Measurements from ENCODE around the gene APMAP.
"Not testable (repeated sequence)": the region's sequence is repeated elsewhere in the genome, so short reads cannot be mapped to it uniquely, and the experiment has no call there.

The APMAP gene

GRCh38 chr20:25006431-25007167 lies 14.0 kb upstream of the APMAP start:
- DNase-seq (ENCODE audit: low read depth): no peak

- DNase-seq (ENCODE audit: low read depth): no peak
These were observed 13.1 kb upstream of the APMAP start for GRCh38 chr20:25005661-25006060.

DNA sequence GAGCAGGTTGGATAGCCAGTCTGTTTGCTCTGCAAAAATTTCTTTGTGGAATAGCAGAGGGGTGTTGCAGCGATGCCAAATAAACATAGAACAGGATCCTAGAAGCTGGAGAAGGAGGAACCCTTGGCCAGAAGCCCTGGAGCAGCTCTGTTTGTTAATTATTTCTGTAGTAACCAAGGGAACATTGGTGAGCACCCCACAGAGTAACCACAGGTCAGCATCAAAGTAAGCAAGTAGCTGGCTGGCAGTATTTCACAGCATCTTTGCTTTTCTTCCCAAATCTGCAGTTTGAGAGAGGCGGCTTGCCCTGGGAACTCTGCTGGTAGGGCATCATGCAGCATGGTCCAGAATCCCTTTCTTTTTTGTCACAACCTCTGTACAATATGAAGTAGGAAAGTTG lies 12.7 kb upstream of the APMAP start:
- no peak for DNase-seq (ENCODE audit: low read depth)

- no peak for DNase-seq (ENCODE audit: low read depth)
These were observed 10.5 kb upstream of the APMAP start for GRCh38 chr20:25003002-25003401.

DNA sequence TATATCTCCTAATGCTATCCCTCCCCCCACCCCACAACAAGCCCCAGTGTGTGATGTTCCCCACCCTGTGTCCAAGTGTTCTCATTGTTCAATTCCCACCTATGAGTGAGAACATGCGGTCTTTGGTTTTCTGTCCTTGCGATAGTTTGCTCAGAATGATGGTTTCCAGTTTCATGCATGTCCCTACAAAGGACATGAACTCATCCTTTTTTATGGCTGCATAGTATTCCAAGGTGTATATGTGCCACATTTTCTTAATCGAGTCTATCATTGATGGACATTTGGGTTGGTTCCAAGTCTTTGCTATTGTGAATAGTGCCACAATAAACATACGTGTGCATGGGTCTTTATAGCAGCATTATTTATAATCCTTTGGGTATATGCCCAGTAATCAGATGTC lies 8.8 kb upstream of the APMAP start:
- not testable (repeated sequence) for DNase-seq (ENCODE audit: low read depth)

GRCh38 chr20:25000268-25000801 lies 7.8 kb upstream of the APMAP start:
- no peak for DNase-seq (ENCODE audit: low read depth)

DNA sequence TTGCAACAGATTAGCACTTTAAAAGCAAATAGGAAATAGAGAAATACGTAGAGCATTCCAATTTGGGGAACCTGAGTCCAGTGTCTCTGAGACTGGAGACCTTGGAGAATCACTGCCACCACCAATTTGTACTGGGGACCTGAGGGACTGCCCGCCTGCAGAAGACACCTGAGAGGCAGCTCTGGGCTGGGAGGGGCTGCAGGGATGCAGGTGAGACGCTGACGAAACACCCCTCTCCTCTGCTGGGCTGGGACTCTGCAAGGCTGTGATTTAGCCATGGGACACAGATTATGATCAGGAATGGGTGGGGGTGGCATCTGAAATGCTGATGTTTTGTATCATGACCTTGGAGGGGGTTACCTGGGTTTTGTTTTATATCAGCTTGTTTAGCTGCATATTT lies 7.0 kb upstream of the APMAP start:
- no peak for DNase-seq (ENCODE audit: low read depth)

DNA sequence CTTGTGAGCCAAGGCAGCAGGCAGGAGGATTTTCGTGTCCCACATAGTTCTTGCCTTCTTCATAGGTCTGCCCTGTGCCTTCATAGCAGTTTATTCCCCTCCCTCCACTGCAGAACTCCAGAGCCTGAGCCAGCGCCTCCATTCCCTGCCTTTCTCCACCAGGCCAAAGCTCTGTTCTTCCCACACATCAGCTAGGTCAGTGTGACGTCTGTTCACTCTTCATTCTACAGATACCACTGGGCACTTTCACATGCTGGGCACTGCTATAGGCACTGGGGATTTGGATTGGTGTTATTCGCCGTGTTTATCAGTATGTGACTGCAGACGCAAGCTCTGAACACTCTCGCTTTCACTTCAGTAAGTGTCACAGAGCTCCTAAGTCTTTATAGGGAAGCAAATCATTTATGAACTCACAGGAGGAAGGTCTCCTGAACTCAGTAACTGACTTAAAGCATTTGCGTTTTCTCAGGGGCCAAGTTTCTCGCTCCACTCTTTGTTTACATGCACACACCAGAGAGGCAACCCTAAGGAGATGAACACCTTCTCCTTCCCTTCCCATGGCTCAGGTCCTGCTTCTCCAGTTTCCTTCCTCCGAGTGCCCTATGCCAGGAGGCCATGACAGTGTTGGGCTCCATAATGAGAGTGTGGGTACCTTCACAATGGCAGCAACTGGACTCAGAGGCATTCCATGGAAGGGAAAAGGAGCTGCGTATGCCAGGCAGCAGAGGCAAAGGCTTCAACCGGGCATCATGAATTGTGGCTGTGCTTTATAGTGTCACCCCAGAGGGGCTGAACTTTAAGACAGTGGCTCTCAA lies 6.3 kb upstream of the APMAP start:
- no peak for DNase-seq (ENCODE audit: low read depth)

- no peak for DNase-seq (ENCODE audit: low read depth)
These were observed 5.6 kb upstream of the APMAP start for GRCh38 chr20:24998121-24998520.

DNA sequence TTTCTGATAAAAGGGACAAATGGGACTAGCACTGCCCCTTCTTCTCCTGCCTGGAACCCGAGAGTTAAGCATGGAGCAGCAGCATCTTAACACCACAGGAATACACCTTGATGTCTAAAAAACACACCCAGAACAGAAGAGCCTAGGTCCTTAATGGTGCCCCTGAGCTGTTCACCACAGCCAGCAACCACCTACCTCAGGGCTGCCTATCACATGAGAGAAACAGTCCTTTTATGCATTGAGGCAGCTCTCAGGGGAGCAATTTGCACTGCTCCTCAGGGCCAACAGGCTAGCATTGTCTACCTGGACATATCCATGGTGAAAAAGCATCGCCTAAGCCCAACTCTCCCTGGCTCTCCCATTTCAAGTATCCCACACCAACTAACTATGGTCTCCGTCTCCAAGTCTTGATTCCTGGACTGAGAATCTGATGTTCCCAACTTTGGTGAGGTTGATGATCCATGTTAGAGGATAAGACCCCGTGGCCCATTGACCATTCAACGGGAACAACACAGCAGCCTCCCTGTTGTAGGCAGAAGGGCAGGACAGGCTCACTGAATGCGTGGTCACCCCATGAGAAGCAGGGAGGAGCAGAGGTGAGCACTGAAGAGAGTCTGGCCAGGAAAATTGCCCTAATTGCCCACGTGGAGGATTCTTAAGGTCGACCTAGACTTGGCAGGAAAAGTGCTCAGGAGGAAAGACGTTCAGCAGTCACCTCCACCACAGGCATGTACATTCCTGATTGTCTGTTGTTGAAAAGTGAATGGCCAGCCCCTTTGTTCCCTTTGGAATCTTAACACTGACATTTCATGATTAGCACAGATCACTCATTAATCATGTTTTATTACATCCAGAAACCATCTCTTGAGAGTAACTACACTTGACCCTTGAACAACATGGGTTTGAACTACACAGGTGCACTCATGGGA lies 4.2 kb upstream of the APMAP start:
- DNase-seq (ENCODE audit: low read depth): no peak

DNA sequence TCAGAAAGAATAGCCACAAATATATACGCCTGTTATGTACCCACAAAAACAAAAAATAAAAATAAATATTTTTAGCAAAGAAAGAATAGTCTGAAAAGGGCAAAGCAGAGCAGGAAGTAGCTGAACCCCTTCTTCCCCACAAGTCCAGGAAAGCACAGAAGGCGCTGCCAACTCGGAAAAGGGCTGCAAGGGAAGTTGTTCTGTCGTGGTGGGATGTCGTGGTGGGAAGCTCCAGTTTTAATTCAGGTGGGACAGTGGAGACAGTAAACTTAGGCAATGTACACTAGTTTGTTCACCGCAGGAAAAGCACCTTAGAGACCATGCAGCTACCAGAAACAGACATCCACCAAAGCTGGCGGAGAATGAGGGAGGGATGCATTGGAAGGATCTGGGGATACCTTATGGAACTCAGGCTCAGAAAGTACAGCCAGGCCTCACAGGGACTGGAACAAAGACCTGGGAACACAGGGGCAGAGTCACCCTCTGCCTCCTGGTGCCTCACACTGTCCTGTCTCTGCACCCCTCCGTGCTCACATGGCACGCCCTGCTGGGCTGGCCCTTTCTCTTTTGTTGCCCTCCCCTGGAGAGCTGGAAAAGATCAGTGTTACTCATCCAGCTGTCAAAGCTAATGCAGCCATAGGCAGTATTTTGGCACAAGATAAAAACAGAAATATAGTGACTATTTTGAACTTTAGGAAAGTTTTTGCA lies 3.3 kb upstream of the APMAP start:
- DNase-seq (ENCODE audit: low read depth): no peak

DNA sequence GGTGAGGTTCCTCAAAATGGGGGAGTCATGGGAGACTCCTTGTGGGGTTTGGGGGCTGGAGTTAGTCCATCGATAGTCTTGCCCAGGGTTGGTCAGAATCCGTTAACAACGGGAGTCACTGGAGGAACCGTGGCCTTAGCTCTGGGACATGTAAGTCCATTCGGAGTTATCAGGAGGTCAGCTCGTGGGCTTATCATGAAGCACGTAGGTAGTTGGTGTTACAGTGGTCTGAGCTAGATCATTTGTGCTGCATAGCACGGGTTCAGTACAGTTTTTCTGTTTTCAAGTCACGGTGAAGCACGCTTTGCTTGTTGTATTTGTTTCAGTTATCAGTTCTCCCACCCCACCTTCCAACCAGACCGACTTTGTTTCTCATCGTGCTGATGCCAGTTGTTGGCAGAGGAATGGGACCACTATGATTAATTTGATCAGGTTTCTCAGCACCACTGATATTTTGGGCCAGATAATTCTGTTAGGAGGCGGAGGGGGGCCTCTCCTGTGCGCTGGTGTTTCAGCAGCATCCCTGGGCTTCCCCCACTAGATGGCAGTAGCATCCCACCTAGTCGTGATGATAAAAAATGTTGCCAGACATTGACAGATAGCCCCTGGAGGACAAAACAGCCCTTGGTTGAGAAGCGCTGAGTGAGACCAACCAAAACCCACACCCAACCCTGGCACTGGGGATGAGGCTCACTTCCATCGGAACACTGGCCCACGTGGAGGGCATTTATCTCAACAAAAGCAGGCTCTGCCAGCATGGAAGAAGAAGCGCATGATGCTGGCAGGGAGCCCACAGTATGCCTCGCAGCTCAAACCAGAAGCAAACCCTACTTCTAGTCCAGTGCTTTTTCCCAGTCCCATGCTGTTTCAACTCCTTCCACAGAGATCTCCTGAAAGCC lies 2.2 kb upstream of the APMAP start:
- peak; percentile 77 for DNase-seq (ENCODE audit: low read depth)

- no peak for DNase-seq (ENCODE audit: low read depth)
These were observed 1.6 kb upstream of the APMAP start for GRCh38 chr20:24994186-24994465.

DNA sequence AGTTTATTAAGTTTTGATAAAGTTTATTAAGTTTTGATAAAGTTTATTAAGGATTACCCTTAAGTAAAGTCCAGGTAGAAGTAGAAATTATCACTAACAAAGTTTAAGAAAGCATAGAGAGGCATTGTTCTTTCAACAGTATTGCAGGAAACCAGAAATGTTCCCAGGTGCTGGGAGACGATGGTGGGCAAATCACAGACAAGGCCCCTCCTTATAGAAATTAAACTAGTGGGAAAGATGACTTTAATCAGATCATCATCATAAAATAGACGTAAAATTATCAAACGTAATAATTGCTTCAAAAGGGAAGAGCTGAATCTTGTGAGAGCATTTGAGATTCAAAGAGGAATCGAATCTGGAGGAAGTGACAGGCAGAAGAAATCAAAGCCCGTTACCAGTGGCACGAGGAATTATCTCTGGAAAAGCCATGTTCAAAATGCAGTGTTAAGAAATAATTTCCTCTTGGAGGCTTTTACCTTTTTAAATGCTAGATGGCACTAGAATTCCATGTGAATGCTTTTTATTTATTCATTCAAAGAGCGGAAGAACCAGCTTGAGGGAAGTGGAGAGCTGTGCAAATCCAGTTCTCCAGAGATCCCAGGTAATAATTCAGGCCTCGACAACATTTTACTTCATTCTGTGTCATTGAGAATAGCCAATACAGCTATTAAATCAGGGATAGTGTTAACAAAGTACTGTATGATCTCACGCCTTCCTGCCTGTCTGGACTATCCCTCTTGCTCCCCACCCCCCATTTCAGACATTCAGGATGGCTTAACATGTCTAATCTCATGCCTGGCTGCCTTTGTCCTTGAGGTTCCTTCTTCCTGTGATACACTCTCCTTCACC lies 1.0 kb upstream of the APMAP start:
- DNase-seq (ENCODE audit: low read depth): no peak

- DNase-seq (ENCODE audit: low read depth): peak; percentile 7
These were observed 559 bp downstream of the APMAP start for GRCh38 chr20:24991897-24992486.

GRCh38 chr20:24990810-24991252 lies 1.7 kb downstream of the APMAP start:
- no peak for DNase-seq (ENCODE audit: low read depth)

GRCh38 chr20:24989162-24989561 lies 3.4 kb downstream of the APMAP start:
- DNase-seq (ENCODE audit: low read depth): no peak

GRCh38 chr20:24987873-24988835 lies 4.4 kb downstream of the APMAP start:
- DNase-seq (ENCODE audit: low read depth): no peak
